GM12874 (cell line): ENCODE results near the gene GBP1.

Experiments
- TF ChIP-seq, protein P1 (sequence below): IDR thresholded peaks from 2 replicates; pipeline ENCODE4 v1.5.1; 2011; ENCODE audit warnings: low read depth, mild to moderate bottlenecking, control low read depth, low read length, moderate library complexity; ENCODE audit not compliant: insufficient read depth

GBP1 gene

DNA sequence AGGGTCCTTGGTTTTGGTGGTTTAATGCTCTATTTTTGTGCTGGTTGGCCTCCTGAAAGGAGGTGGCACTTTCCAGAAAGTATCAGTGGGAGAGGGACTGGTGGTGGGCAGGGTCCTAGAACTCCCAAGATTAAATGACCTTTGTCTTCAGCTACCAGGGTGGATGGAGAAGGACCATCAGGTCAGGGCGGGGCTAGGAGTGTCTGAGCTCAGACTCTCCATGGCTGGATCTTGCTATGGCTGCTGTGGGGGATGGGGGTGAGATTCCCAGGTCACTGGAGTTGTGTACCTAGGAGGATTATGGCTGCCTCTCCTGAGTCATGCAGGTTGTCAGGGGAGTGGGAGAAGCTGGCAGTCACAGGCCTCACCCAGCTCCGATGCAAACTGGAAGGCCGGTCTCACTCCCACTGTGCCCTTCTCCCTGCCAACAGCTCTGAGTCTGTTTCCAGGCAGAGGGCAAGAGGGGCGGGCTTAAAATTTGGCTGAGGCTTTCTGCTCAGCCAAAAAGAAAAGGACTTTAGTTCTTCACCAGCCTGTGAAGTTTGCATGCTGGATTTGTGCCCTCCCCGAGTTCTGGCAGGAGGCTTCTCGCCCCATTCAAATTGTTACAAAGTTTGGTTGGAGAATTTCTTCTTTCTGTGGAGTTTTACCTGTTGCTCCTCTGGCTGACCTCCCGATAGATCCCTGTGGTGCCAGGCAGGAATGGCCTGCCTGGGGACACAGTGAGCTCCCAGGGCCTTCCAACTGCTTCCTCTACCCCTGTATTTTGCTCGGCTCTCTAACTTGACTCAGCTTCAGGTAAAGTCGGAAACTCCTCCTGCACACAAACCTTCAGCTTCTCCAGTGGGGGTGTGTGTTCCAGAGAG, 59.5 kb downstream of the GBP1 start:
- TF ChIP-seq, protein P1, sequence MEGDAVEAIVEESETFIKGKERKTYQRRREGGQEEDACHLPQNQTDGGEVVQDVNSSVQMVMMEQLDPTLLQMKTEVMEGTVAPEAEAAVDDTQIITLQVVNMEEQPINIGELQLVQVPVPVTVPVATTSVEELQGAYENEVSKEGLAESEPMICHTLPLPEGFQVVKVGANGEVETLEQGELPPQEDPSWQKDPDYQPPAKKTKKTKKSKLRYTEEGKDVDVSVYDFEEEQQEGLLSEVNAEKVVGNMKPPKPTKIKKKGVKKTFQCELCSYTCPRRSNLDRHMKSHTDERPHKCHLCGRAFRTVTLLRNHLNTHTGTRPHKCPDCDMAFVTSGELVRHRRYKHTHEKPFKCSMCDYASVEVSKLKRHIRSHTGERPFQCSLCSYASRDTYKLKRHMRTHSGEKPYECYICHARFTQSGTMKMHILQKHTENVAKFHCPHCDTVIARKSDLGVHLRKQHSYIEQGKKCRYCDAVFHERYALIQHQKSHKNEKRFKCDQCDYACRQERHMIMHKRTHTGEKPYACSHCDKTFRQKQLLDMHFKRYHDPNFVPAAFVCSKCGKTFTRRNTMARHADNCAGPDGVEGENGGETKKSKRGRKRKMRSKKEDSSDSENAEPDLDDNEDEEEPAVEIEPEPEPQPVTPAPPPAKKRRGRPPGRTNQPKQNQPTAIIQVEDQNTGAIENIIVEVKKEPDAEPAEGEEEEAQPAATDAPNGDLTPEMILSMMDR: no peak
